OCI-LY3 (cell line): ENCODE measurements around the gene PTPN12.
A peak's percentile ranks its signal among the peaks of the same experiment; 100 is the strongest.
"Not testable (repeated sequence)": the region's sequence is repeated elsewhere in the genome, so short reads cannot be mapped to it uniquely, and the experiment has no call there.

Experiments used
- H2AFZ ChIP-seq: fragments of 200-600, 300-600 bp; shearing (Covaris generic); 2 replicates; pipeline ENCODE4 v1.6.0; 2014; ENCODE audit warnings: antibody characterized with exemption, low read depth, low read length
- H3K27ac ChIP-seq: fragments of 200-600, 300-600 bp; sonication (generic); 2 replicates; pipeline ENCODE4 v1.5.1; 2014; ENCODE audit warnings: mild to moderate bottlenecking, low read length, moderate library complexity, mixed read lengths
- H3K27me3 ChIP-seq: fragments of 200-600, 300-600 bp; sonication (generic); 2 replicates; pipeline ENCODE4 v1.6.1; 2014; ENCODE audit warnings: low read depth, low read length, mixed read lengths
- H3K36me3 ChIP-seq: fragments of 200-600, 300-600 bp; sonication (generic); replicated peaks from 2 replicates; pipeline ENCODE3; 2014; ENCODE audit warnings: low read depth, low read length, mixed read lengths
- H3K4me1 ChIP-seq: fragments of 300-600, 200-600 bp; sonication (generic); 2 replicates; pipeline ENCODE4 v1.6.1; 2014; ENCODE audit warnings: low read length, mixed read lengths
- H3K4me2 ChIP-seq: fragments of 200-600, 300-600 bp; sonication (generic); 2 replicates; pipeline ENCODE4 v1.6.1; 2014; ENCODE audit warnings: low read length, mixed read lengths
- H3K4me3 ChIP-seq: fragments of 300-600, 200-600 bp; sonication (generic); 2 replicates; pipeline ENCODE4 v1.5.1; 2014; ENCODE audit warnings: antibody characterized with exemption, mild to moderate bottlenecking, low read length, moderate library complexity
- H3K79me2 ChIP-seq: fragments of 300-600, 200-600 bp; shearing (Covaris generic); 2 replicates; pipeline ENCODE4 v1.6.1; 2014; ENCODE audit warnings: mild to moderate bottlenecking, low read length, mixed read lengths
- H3K9ac ChIP-seq: fragments of 300-600, 200-600 bp; shearing (Covaris generic); 2 replicates; pipeline ENCODE4 v1.6.0; 2014; ENCODE audit warnings: mild to moderate bottlenecking, low read length, moderate library complexity
- H3K9me3 ChIP-seq: fragments of 200-600, 300-600 bp; shearing (Covaris generic); 2 replicates; pipeline ENCODE4 v1.6.1; 2014; ENCODE audit warnings: low read length, mixed read lengths; ENCODE audit not compliant: insufficient read depth
- H4K20me1 ChIP-seq: fragments of 200-600, 300-600 bp; sonication (generic); 2 replicates; pipeline ENCODE4 v1.6.1; 2016; ENCODE audit warnings: low read length, mixed read lengths; ENCODE audit not compliant: insufficient read depth
- CTCF ChIP-seq: fragments of 200-600, 300-600 bp; sonication (generic); IDR thresholded peaks from 2 replicates; pipeline ENCODE4 v1.5.1; 2014; ENCODE audit warnings: antibody characterized with exemption, low read length, low read depth
- EZH2phosphoT487 ChIP-seq: fragments of 200-600 bp; shearing (Covaris generic); IDR thresholded peaks from 2 replicates; pipeline ENCODE4 v1.6.1; 2018; ENCODE audit warnings: antibody characterized with exemption, mixed run types, low read depth

The PTPN12 gene

GRCh38 chr7:77648742-77649338, 111.7 kb downstream of the PTPN12 start:
- no peak overlapping the region for H3K27ac ChIP-seq
- H3K9me3 ChIP-seq, result no peaks in the 10 kb centered on the region
- no peaks in the 10 kb centered on the region for H4K20me1 ChIP-seq
- H3K9ac ChIP-seq, result no peak overlapping the region
- no peak for TF ChIP-seq CTCF
- TF ChIP-seq EZH2phosphoT487, result no peak
- no peak overlapping the region for H2AFZ ChIP-seq
- H3K36me3 ChIP-seq, result no peaks in the 10 kb centered on the region
- H3K4me3 ChIP-seq, result no peak overlapping the region
- H3K79me2 ChIP-seq, result no peaks in the 10 kb centered on the region
- H3K27me3 ChIP-seq, result no peaks in the 10 kb centered on the region
- no peak overlapping the region for H3K4me2 ChIP-seq
- no peaks in the 10 kb centered on the region for H3K4me1 ChIP-seq

- H3K4me1 ChIP-seq, result no peaks in the 10 kb centered on the region
- H3K27ac ChIP-seq, result no peak overlapping the region
- no peak overlapping the region for H3K4me3 ChIP-seq
- H4K20me1 ChIP-seq, result no peaks in the 10 kb centered on the region
- no peaks in the 10 kb centered on the region for H3K79me2 ChIP-seq
- H3K9ac ChIP-seq, result no peak overlapping the region
- H3K27me3 ChIP-seq, result no peaks in the 10 kb centered on the region
- H2AFZ ChIP-seq, result no peak overlapping the region
- H3K4me2 ChIP-seq, result no peak overlapping the region
- TF ChIP-seq EZH2phosphoT487 (no peak), CTCF (no peak)
- no peaks in the 10 kb centered on the region for H3K36me3 ChIP-seq
- no peaks in the 10 kb centered on the region for H3K9me3 ChIP-seq
Observed at GRCh38 chr7:77649716-77650349, 112.7 kb downstream of the PTPN12 start.

GRCh38 chr7:77651575-77652162, 114.6 kb downstream of the PTPN12 start:
- H3K36me3 ChIP-seq, result no peaks in the 10 kb centered on the region
- H3K4me1 ChIP-seq, result no peaks in the 10 kb centered on the region
- H3K4me2 ChIP-seq, result no peak overlapping the region
- TF ChIP-seq EZH2phosphoT487, result no peak
- peak; percentile 80 for TF ChIP-seq CTCF
- no peaks in the 10 kb centered on the region for H3K9me3 ChIP-seq
- H3K4me3 ChIP-seq, result no peak overlapping the region
- no peaks in the 10 kb centered on the region for H3K27me3 ChIP-seq
- H3K9ac ChIP-seq, result no peak overlapping the region
- H2AFZ ChIP-seq, result no peak overlapping the region
- H4K20me1 ChIP-seq, result no peaks in the 10 kb centered on the region
- H3K27ac ChIP-seq, result no peak overlapping the region
- no peaks in the 10 kb centered on the region for H3K79me2 ChIP-seq

GRCh38 chr7:77652826-77653225, 115.7 kb downstream of the PTPN12 start:
- not testable (repeated sequence) for H3K36me3 ChIP-seq, H3K27me3 ChIP-seq, H3K4me1 ChIP-seq, H3K4me2 ChIP-seq, H3K4me3 ChIP-seq, H3K9me3 ChIP-seq, H3K79me2 ChIP-seq, H3K27ac ChIP-seq, H2AFZ ChIP-seq, H3K9ac ChIP-seq, H4K20me1 ChIP-seq
